ENCODE measurements around the gene PLPP2. TPM values are rescaled to one million over a fixed set of nuclear protein-coding genes. Genes with fewer than 3 reads are reported as not detected.

PLPP2 gene
- total RNA-seq, 1 donor from 2014 or later = 8.6 TPM

DNA sequence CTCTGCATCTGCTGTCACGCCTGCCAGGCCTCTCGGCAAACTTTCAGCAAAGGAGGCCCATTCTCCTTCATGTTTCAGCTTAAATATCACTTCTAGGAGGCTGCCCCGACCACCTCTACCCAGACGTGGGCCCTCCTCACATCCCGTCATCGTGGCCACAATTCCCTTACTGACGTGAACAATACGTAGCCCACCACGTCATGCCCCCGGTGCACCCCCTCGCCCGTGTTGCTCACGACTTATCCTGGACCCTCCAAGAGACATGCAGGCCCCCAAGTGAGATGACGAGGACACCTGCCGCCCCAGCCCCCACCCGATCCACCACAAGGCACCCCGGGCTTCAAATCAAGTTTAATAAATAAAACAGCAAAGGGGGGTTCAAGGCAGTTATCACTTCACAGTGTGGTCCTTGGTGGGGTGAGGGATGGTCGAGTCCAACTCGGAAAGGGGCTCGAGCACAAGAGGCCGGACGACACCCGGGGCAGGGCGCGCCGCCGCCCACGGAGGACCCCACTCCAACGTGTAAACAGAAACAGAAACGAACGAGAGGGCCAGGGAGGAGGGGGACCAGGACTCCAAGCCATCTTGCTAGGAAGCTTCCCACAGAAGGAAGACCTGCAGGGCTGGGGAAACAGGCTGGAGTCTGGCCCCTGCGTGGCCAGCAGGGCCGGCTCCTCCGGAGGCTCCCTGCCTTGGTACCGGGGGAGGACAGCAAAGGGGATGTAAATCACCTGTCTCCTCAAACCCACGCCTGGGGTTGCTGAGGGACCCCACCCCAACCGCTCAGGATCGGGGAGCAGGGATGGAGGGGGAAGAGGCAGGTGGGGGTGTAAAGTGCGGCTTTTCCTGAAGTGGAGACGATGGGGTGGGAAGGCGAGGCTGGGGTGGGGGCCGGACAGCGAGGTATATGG is 14.3 kb upstream of the PLPP2 start:
- H3K4me3 Mint-ChIP-seq = no peak overlapping the region
- TF ChIP-seq, protein P1, sequence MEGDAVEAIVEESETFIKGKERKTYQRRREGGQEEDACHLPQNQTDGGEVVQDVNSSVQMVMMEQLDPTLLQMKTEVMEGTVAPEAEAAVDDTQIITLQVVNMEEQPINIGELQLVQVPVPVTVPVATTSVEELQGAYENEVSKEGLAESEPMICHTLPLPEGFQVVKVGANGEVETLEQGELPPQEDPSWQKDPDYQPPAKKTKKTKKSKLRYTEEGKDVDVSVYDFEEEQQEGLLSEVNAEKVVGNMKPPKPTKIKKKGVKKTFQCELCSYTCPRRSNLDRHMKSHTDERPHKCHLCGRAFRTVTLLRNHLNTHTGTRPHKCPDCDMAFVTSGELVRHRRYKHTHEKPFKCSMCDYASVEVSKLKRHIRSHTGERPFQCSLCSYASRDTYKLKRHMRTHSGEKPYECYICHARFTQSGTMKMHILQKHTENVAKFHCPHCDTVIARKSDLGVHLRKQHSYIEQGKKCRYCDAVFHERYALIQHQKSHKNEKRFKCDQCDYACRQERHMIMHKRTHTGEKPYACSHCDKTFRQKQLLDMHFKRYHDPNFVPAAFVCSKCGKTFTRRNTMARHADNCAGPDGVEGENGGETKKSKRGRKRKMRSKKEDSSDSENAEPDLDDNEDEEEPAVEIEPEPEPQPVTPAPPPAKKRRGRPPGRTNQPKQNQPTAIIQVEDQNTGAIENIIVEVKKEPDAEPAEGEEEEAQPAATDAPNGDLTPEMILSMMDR (conservative IDR thresholded peaks at IDR 0.05) = no peak
- no peak overlapping the region for H3K27ac Mint-ChIP-seq
- no peak for DNase-seq (ENCODE audit: extremely low spot score, unreplicated experiment)
- H3K36me3 Mint-ChIP-seq = peaks cover 7% of the 10 kb centered on the region
- H3K4me1 Mint-ChIP-seq (ENCODE audit: unreplicated experiment) = no peaks in the 10 kb centered on the region
- H3K27me3 Mint-ChIP-seq = no peaks in the 10 kb centered on the region
- no peaks in the 10 kb centered on the region for H3K9me3 Mint-ChIP-seq

DNA sequence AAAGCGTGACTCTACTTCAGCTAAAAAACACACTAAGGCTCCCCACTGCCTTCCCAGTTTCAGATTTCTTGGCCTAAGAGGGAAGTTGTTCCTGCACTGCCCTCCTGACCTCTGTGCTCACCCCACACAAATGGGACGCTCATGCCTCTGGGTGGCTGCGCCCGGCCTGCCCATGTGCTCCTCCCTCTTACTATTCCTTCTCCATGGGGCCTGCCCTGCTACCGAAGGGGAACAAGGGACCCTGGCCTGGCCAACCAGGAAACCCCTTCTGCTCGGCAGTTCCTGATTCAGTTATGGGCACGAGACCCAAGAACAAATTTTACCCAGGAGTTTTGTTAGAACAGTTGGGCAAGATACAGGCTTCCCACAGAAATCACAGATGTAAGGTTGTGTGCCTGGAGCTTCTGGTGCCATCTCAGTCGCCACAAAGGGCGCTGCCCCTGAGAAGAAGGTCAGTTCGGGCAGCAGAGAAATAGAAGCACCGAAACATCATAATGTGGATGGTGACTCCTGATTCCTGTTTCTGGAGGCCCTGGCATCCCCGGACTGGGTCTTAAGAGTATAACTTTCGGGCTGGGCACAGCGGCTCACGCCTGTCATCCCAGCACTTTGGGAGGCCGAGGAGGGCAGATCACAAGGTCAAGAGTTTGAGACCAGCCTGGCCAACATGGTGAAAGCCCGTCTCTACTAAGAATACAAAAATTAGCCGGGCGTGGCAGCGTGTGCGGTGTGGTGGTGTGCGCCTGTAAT is 5.4 kb upstream of the PLPP2 start:
- Mint-ChIP-seq H3K4me1 (ENCODE audit: unreplicated experiment) (peaks cover 25% of the 10 kb centered on the region), H3K27ac (no peak overlapping the region)

DNA sequence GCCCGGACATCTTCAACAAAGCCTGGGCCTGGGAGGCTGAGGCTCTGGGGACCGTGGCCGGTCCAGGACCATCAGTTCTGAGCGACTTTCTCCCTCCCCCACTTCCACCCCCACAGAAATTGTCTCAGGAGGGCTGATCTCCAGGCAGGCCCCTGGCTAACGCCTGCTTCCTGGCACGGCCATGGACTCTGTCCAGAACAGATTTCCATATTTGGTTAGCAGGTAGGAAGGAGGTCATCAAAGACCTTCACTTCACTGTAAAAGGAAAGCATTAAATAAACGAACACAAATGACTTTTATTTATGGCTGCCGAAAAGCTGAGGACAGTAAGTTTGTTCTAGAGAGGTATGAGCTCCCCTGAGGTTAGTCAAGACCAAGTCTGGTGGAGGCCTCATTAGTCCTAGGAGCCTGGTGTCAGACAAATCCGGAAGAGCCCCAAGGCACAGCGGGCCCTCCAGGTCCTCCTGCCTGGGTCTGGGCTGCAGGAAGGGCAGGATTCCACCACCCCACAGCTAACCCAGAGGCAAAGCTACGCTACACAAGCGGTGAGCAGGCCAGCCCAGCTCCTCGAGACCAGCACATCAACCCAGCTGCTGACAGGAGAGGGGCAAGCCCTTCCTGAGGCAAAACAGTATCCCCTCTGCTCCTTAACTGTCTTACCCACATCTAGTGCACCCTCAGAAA is 4.6 kb upstream of the PLPP2 start:
- peak overlapping the region; percentile 8 for H3K4me3 Mint-ChIP-seq
- H3K27ac Mint-ChIP-seq = no peak overlapping the region
- peaks cover 25% of the 10 kb centered on the region for H3K4me1 Mint-ChIP-seq (ENCODE audit: unreplicated experiment)
- peaks cover 44% of the 10 kb centered on the region for H3K27me3 Mint-ChIP-seq
- no peak for DNase-seq (ENCODE audit: extremely low spot score, unreplicated experiment)
- no peaks in the 10 kb centered on the region for H3K9me3 Mint-ChIP-seq
- no peaks in the 10 kb centered on the region for H3K36me3 Mint-ChIP-seq
- TF ChIP-seq, protein P1 (conservative IDR thresholded peaks at IDR 0.05) = no peak

More for the DNA sequence above, 5.4 kb upstream of the PLPP2 start:
- H3K27me3 Mint-ChIP-seq = peaks cover 44% of the 10 kb centered on the region
- DNase-seq (ENCODE audit: extremely low spot score, unreplicated experiment) = no peak
- no peaks in the 10 kb centered on the region for H3K9me3 Mint-ChIP-seq
- TF ChIP-seq, protein P1 (conservative IDR thresholded peaks at IDR 0.05) = no peak
- H3K36me3 Mint-ChIP-seq = no peaks in the 10 kb centered on the region
- peak overlapping the region; percentile 8 for H3K4me3 Mint-ChIP-seq

DNA sequence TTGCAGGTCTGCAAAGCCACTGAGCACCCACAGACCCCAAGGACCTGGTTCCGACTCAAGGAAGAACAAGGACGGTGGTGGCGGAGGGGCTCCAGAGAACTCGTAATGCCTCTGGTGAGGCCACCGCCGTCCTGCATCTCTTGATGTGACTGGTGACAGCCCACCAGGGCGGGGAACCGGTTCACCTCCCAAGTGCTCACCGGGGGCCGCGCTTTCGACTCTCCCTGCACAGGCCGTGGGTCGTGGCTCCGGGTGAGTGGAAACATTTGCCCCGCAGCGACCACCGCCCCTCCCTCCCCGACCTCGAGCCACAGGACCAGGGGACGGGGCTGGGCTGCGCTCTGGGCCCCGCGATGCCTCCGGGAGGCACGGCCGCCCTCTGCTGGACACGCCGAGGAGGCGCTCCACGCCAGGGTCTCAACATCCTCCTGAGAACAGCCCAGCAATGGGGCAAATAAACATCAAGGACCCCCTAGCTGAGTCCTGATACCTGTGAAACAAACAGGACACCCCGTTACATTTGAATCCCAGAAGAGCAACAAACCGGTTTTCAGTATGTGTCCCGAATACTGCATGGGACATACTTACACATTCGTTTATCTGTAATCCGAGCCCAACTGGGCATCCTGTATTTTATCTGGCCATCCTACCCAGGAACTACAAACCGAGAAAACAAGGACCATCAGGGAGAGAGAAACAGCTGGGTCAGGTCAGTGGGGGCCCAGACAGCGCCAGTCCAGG is 3.9 kb upstream of the PLPP2 start:
- DNase-seq (ENCODE audit: extremely low spot score, unreplicated experiment) = no peak
- Mint-ChIP-seq H3K36me3 (no peaks in the 10 kb centered on the region), H3K4me3 (peak overlapping the region; percentile 63), H3K27ac (no peak overlapping the region), H3K4me1 (ENCODE audit: unreplicated experiment) (peaks cover 25% of the 10 kb centered on the region), H3K27me3 (peaks cover 47% of the 10 kb centered on the region), H3K9me3 (no peaks in the 10 kb centered on the region)
- TF ChIP-seq, protein P1 (conservative IDR thresholded peaks at IDR 0.05) = peak; percentile 86
